IPS-NIHi7 (cell line): ENCODE measurements around the gene PPP1R2C.

Experiments used
- DNase-seq: peaks from one replicate; pipeline ENCODE4 v3.0.0; 2012; ENCODE audit warnings: mixed read lengths; ENCODE audit errors: extremely low spot score

PPP1R2C gene

DNA sequence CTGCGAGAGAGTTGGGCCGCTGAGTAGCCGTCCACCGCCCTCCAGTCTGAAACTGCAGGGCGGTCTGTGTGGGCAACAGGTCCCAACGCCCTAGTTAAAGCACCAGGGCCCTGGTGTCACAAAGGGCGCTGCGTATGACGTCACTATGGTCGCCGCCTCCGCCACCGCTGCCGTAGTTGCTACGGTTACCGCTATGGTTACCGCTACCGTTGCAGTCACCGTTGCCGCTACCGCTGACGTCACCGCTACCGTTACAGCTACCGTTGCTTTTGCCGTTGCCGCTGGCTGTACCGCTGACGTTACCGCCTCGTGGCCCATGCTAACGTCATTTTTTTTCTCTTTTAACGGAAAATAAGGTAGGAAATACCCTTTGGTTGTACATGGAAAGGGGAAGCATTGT is at the start of gene PPP1R2C:
Gene PPP1R2C (minus strand): TSS at position 68 of the 400 bp plus-strand sequence. CDS start 84 bp downstream, outside the sequence.
- DNase-seq = no peak

DNA sequence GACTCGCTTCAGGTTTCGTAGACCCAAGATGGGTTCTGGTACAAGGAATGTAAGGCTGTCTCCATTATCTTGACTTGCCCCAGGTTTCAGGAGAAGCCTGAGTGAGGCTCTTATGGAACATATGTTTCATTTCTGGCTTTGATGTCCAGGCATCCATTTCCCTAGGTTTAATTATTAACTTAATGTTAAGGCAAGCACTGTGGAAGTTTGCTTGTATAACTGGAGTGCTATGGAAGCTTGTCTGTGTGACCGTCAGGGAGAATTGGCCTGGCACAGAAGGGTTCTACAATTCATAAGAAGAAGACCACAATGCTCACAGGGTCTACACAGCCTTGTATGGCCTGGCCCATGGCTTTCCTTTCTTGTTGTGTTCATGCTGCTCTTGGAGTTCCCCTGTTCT is 47.2 kb upstream of the PPP1R2C start:
- no peak for DNase-seq

DNA sequence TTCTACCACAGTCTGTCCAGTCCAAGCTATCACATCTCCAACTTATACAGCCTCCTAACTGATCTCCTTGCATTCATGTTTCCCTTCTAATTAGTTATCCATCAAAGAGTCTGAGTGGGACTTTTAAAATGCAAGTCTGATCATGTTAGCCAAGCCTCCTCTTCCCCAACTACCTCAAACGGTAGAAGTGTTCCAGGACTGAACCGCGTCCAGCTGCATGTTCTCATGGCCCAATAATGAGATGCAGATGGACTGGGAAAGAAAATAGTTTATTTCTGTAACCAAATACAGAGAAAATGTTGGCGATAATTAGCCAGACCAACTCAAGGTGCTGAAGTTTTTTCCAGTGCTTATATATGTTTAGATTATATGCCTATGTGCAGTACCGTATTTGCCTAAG is 46.6 kb upstream of the PPP1R2C start:
- no peak for DNase-seq

DNA sequence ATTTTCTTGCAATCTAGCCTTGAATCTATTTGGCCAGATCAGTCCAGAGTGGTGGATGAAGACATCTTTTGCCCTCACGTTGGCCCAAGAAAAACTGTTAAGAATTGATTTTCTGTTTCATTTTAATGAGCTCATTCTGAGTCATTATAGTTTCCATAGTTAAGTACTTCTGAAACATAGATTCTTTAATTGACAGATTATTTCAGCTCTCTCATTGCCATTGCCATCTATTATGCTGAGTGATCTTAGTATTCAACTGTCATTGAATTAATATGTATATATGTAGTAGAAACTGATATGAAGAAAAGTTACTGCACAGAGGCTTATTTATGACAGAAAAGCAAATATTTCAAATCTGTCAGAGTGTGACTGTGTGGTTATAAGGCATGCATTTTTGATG is 45.5 kb upstream of the PPP1R2C start:
- no peak for DNase-seq

DNA sequence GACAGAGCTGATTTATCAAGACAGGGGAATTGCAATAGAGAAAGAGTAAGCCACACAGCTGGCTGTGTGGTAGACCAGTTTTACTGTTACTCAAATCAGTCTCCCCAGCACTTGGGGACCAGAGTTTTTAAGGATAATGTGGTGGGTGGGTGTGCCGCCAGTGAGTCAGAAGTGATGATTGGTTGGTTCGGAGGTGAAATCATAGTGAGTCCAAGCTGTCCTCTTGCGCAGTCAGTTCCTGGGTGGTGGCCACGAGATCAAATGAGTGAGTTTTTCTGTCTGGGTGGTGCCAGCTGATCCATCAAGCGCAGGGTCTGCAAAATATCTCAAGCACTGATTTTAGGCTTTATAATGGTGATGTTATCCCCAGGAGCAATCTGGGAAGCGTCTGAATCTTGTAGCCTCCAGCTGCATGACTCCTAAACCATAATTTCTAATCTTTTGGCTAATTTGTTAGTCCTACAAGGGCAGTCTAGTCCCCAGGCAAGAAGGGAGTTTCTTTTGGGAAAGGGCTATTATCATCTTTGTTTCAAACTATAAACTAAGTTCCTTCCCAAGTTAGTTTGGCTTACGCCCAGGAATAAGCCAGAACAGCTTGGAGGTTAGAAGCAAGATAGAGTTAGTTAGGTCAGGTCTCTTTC is 44.0 kb upstream of the PPP1R2C start:
- DNase-seq = no peak

DNA sequence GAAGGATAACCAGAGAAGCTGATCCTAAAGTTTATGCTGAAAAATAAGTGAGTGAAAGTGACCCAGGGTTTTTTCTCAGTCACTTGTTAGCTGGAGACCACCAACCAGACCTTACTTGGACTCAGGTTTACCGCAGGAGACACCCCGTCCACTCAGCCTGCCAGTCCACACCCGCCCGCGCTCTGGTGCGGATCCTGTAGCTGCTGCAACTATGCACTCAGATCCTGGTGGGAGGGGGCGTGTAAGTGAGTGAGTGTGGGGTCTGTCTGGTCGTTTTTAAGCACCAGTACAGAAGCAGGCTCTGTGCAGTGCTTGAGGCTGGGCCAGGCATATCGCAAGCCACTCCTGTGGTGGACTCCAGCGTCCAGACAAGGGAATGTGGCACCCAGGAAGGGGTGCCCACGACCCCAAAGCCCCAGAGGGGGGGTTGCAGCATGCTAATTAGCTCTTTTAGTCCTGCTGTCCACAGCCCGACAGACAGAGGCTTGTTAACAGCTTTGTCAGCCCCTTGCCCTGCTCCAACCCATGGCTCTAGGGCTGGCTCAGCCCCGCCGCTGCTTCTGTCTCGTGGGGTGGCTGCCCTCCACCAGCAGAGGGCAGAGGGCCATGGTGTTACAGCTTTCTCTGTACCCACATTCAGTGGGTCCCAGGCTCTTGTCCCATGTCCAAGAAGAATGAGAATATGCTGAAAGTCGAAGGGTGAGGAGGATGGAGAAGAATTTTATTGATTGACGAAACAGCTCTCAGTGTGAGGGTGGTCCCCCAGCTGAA is 40.4 kb upstream of the PPP1R2C start:
- DNase-seq = no peak

DNA sequence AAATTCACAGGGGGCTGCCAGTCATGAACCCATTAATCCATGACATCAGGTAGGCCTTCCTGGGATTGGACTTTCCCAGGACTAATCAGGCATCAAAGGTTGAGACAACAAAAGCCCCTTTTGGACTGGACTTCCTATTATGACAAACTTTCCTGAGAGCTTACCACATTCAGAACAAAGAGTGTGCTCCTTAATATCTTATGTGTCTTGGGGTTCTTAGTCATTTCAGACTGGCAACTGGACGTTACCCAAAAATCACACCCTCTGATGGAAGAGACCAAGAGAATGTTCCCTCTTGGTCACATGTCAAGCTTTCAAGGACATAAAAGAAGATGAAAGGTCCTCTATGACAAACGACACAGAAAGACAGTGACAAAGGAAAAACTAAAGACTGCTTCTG is 31.6 kb upstream of the PPP1R2C start:
- DNase-seq = no peak

DNA sequence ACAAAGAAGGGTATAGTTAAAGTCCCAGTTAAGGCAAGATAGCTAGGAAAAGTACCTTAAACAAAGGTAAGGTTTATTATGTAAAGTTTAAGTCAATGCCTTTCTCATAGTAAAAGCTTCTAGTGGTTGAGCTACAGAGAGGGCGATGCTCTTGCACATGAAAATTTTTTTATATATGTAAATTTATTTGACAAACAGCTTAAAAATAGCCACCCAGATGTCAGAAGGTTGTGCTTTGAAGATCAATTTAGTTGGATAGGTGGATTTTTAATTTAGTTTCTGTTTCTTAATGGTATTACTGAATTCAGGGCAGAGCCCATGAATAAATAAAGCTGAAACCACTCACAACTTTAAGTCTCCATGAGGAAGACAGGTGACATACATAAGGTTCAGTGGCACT is 29.4 kb upstream of the PPP1R2C start:
- no peak for DNase-seq

DNA sequence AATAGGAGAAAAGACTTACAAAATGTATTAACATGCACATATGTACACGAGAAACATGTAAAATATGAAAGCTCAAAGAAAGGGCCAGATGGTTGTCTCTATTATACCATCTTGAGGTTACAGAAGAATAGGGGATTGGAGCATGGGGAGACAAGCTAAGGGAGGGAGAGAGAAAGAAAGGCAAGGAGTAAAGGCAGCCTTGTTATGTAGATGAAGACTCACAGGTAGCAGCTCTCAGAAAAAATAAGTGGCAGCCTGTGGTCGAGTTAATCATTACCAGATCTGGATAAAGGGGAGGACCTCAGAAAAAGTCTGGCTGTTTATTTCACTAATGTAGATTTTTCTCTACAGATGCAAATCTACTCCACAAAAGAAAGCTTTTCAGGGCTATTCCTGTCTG is 26.6 kb upstream of the PPP1R2C start:
- DNase-seq = peak; percentile 60

DNA sequence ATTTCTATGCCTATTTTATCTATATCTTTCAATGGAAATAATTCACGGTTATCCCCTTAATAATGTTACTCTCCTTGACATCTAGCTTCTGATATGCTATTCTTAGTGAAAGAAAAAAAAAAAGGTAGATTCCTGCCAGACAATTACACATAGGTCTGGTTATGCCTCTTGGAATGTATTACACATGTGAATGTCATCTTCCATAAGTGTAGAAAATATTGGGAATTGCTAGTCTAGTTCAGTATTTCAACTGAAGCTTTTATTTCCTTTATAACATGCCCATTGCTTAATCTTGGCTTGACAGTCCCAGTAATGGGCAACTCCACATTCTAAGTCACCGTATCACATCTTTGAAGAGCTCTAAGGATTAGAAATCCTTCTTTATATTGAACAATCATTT is 25.4 kb upstream of the PPP1R2C start:
- no peak for DNase-seq

DNA sequence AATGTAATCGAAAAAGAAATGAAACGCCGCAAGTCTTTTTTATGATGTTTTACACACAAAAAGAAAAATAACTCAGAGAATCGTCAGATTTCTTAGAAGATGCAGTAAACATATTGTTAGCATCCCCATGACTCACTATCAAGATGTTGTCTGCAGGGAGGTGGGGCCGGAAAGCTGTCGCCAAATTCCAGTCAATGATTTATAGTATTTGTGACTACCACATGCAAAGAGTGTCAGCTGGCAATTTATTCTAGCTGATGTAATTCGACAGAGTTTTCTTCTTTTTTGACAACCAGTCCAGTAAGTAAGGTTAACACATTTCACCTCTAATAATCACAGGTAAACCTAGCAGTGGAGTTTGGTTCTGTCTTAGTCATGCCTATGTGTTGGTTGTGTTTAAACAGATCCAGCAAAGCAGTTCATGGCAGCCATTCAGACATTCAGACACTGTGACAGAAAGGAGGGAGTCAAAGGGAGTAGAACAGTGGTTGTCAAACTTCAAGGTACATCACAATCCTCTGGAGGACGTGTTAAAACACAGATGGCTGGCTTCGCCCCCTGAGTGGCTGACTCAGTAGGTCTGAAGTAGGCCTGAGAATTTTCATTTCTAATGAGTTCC is 19.8 kb upstream of the PPP1R2C start:
- no peak for DNase-seq

DNA sequence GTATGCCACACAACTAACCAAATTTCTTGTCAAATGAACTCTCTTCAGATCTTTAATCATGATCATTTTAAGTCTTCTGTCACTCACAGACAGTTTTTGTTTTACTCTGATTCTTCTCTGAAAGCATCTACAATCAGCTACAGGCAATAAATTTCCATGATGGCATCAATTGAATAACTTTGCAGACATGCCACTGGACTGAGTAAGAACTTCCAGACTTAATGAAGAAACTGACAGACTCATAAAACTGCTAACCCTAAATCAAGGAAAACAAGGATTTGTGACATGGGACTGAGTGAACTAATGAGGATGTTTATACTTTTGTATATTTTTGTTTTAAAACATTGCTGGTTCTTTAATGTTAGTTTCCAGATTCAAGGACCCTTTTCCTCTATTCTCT is 5.5 kb upstream of the PPP1R2C start:
- no peak for DNase-seq

DNA sequence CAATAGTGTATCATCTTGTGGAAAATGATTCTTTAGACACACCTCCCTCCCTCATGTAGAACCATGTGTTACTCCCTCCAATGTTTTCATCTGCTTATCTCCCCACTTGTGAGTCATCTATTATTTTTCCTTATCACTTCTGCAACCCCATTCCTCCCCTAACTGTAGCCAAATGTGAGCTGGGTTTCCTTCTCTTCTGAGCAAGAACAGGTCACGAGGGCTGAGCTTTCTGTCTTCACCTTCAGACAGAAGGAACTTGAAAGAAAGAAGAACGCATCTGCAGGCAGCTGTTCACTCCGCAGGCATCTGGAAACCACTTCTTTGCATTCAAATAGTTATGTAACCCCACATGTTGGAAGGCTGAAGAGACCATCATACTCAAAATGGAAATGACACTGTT is 1.8 kb downstream of the PPP1R2C start:
- DNase-seq = no peak

DNA sequence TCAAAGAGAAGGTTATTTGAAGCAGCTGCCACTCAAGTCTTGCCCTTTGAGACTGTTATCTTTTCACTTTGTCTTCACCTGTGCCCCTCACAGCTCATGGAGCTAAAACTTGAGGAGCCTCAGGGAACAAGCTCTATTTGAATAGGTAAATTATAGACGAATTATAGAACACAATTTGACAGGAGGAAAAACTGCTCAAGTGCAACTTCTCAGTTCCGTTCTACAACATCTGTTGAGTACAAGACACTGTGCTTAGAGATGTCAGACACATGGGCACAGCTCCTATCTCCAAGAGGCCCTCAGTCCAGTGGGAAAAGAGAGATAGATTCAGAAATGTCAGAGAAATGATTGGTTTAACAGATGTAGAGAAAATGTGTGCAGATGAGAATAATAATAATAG is 5.1 kb downstream of the PPP1R2C start:
- DNase-seq = no peak

DNA sequence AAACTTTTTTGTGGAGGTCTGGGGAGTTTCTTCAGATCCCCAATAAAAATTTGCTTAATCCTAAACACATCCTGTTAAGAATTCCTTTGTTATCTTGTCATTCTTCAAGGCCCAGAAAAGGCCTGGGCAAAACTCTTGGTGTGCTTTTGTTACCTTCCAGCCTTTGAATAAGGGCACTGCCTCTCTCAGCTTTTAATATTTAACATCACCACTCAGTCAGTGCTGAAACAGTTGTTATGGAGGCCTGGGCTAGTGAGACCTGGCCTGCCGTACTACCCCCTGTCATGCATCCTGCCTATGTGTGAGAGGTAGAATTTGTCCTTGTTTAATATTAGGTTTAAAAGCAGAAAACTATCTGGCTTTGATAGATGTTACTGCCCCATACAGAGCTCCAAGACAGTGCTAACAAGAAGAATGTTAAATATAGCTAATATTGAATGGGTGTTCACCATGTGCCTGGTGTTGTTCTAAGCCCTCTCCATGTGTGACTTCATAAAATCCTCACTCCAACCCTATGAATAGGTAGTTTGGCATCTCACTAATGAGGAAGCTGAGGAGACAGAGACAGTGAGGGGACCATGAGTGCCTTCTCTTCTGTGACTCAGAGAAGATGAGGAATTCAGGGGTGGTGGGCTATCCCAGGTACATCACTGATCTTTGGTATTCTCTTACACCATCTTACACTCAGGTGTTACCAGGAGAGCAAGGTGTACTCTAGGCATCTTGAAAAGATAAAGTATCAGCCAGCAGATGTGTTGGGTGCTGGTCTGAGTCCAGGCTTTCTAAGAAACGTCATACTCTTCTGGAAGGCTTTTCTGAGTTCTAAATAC is 6.2 kb downstream of the PPP1R2C start:
- no peak for DNase-seq

DNA sequence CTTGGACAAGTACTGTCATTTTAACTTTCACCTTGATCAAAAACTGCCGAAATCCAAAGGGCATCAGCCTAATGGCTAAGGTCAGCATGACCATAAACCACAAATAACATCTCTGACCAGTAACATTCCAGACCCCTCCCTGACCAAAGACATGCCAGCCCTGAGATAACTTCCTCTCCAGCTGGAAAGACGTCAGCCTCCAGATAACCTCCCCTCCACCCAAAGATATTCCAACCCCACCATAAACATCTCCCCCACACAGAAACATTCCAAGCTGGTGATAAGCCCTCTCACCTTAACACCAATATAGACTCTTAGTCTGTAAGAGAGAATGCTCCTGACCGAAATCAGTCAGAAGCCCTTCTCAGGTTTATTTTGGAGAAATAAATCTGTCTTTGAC is 7.4 kb downstream of the PPP1R2C start:
- DNase-seq = no peak

DNA sequence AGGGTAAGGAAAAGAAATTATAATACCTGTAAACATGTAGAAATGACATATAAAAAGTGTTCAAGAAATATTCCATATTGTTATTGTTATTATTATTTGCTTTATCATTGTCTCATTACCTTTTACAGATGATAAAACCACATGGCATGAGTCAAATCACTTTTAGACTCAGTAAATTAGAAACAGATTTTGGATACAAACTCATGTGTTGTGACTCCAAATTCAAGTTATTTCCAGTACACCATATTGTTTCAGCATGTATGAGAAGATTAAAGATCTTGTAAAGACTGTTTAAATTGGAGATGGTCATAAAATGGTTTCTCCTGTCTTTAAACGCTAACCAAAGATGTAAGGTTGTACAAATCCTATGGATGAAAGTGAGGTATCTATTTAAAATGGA is 18.1 kb downstream of the PPP1R2C start:
- DNase-seq = no peak

DNA sequence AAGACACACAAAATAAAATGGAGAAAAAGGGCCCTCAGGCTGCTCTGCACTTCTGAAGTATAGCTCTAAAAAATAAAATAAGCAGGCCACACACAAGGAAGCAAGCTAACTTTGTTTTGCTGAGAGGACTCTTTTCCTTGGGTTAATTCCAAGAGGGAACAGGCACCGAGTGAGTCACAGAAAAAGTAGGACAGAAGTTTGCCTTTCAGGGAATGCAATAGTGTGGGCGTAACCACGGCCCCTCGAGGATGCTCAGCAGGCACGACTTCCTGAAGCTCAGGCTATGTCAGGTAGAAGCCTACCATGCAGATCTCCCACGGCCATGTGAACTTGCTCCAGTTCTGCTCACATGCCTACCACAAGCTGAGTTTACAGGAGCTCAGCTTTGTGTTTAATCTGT is 22.1 kb downstream of the PPP1R2C start:
- DNase-seq = peak; percentile 24

DNA sequence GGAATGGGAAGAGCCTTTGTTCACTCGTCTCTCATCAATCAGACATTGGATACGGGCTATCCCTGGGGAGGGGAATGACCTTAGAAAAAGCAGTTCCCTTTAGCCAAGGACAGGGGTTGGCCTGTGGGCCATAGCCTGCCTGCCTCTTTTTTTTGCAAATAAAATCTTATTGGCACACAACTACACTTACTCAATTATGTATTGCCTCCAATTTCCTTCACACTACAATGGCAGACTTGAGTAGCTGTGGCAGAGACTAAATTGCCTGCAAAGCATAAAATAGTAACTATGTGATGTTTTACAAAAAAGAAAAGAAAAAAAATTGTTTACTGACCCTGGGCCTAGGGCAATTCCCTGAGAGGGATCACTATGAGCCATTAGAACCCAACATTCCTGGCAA is 23.4 kb downstream of the PPP1R2C start:
- DNase-seq = no peak

DNA sequence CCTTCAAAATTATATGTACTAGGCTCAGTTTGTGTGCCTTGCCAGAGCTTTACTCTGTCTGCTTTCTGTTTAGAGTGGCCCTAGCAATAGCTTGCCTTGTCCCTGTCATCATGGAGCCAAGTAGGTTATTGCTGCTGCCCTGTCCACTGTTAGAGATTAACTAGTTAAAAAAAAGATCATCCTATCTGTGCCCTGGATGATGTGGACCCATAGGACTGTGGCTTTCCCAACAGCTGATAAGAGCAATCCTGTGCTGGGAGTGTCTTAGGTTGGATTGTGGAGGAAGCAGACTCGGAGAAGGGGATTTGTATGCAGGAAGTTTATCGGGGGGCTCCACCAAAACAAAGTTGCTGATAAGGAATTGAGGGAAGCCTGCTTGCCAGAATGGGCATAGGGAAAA is 23.8 kb downstream of the PPP1R2C start:
- no peak for DNase-seq

DNA sequence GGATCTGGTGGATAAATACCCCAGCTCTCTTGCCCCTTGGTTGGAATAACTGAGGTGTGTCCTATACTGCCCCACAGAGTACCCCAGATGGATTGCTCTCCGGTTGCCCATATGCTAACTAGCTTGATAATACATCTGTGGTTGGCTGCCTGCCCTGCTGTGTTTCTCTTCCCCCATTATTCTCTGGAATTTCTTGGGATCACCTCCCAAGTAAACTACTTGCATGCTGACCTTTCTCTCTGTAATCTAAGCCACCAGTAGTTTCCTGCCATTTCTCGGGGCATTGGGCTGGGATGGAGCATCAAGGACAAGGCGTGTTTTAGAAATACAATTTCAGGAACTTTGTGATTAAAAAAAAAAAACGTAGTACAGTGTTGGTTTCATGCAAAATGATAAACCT is 25.2 kb downstream of the PPP1R2C start:
- DNase-seq = no peak

DNA sequence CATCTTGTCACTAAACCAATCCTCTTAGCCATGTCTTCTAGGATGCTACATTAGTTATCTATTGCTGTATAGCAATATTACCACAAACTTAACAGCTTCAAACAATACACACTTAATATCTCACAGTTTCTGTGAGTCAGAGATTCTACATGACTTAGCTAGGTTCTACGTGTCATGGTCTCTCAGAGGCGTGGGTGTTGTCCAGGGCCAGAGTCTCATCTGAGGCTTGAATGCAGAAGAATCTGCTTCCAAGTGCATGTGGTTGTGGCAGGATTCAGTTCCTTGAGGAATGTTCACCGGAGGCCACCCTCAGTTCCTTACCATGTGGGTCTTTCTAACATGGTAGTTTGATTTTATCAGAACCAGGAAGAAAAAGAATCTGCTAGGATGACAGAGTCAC is 26.4 kb downstream of the PPP1R2C start:
- DNase-seq = no peak
